Measurements from ENCODE around the gene TPK1. TPM values are rescaled to one million over a fixed set of nuclear protein-coding genes. Genes with fewer than 3 reads are reported as not detected.

The TPK1 gene
- total and polyA plus RNA-seq, 2 of the 13 experiments (the other 11 are each of a cell fraction or from before 2014, with no cell fraction given), result 1.0 to 1.2 TPM

DNA sequence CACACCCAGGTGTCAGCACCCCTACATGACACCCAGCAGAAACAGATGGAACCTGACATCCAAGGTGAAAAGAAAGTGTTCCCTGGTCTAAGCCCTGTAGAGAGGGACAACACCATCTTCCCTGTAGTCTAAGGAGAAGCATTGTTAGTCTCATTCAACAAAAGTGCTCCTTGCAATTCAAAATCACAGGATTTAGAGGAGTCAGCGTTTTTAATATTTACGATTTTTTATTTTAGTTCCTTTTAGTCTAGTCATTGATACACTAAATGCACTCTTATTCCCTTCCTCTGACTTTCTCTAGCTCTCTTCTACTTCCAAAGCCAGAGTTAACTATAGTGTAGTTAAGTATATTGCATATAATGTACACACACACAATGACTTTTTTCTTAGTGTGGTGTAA, 163.0 kb downstream of the TPK1 start:
- Histone ChIP-seq H3K27ac (ENCODE audit: extremely low read length, insufficient read depth, low read length) (no peak overlapping the region), H3K4me2 (ENCODE audit: low read depth, low read length) (no peak overlapping the region), H3K4me1 (ENCODE audit: insufficient read depth, low read length) (no peaks in the 10 kb centered on the region), H3K27me3 (ENCODE audit: control insufficient read depth in 1 of 2, insufficient read depth in 2 of 2, low read length in 2 of 2) (no peaks in the 10 kb centered on the region), H2AFZ (ENCODE audit: low read length) (no peak overlapping the region), H3K79me2 (ENCODE audit: insufficient read depth, low read length) (no peaks in the 10 kb centered on the region), H4K20me1 (ENCODE audit: insufficient read depth, low read length) (no peaks in the 10 kb centered on the region), H3K36me3 (replicated peaks in 1 of 2; ENCODE audit: control insufficient read depth in 1 of 2, insufficient read depth in 2 of 2, low read length in 2 of 2) (no peaks in the 10 kb centered on the region), H3K9ac (ENCODE audit: insufficient read depth, low read depth, low read length) (no peak overlapping the region), H3K9me3 (ENCODE audit: low read length) (no peaks in the 10 kb centered on the region), H3K4me3 (replicated peaks in 1 of 3; ENCODE audit: insufficient read depth in 1 of 3, low read depth in 2 of 3, low read length in 3 of 3) (no peak overlapping the region)
- in situ Hi-C loops (cut with HindIII; ENCODE audit: extremely low pct_ligation_motif_present, low pct_unique_long_range_greater_than_20kb), result no loop called here
- FAIRE-seq, result no peak
- ATAC-seq, result no peak
- TF ChIP-seq MAFF (IDR thresholded peaks at IDR 0.05; ENCODE audit: low read depth, low read length) (peak; percentile 76), ZNF343 (CRISPR knock-in tag; IDR thresholded peaks at IDR 0.05) (no peak), MAFK (conservative IDR thresholded peaks at IDR 0.05 in 1 of 2, IDR thresholded peaks at IDR 0.05 in 1 of 2; ENCODE audit: low read length in 2 of 2) (peak; percentile 66 to 79; a peak in 3 of 4 replicates)
- BruUV-seq (replicated peaks), result no TSS peak
- no peak for DNase-seq (ENCODE audit: low spot score)
- POLR2A ChIA-PET, result no interaction called here
- intact Hi-C loops (cut with micrococcal nuclease; ENCODE audit: unreplicated experiment), result no loop called here
- WGBS (ENCODE audit: low lambda C conversion rate), result 2% methylated on average over 2 of the region's 2 CpGs
- CTCF ChIA-PET (ENCODE audit: low intra/inter-chr PET ratio, low total read pairs), result no interaction called here

DNA sequence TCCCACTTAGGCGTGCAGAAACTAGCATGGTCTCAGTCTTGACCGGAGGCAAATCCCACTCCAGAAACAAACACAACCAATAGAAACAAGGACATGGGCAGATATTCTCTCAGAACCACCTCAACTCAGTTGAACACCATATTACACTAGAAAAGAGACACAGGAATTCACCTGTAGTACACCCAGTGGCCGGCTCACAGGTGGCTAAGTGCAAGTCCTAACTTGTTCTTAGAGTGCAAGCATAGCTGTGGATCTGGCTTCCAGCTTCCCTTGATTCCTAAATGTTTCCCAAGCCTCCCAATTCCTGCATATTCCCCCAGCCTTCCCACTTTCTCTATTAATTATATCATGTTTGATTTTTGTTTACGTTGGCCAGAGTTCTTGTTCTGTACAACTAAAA, 164.4 kb downstream of the TPK1 start:
- Histone ChIP-seq H3K27ac (ENCODE audit: extremely low read length, insufficient read depth, low read length) (no peak overlapping the region), H3K9me3 (ENCODE audit: low read length) (no peaks in the 10 kb centered on the region), H3K27me3 (ENCODE audit: control insufficient read depth in 1 of 2, insufficient read depth in 2 of 2, low read length in 2 of 2) (no peaks in the 10 kb centered on the region), H2AFZ (ENCODE audit: low read length) (no peak overlapping the region), H3K36me3 (replicated peaks in 1 of 2; ENCODE audit: control insufficient read depth in 1 of 2, insufficient read depth in 2 of 2, low read length in 2 of 2) (no peaks in the 10 kb centered on the region), H3K4me1 (ENCODE audit: insufficient read depth, low read length) (no peaks in the 10 kb centered on the region), H4K20me1 (ENCODE audit: insufficient read depth, low read length) (no peaks in the 10 kb centered on the region), H3K9ac (ENCODE audit: insufficient read depth, low read depth, low read length) (no peak overlapping the region), H3K4me2 (ENCODE audit: low read depth, low read length) (no peak overlapping the region), H3K4me3 (replicated peaks in 1 of 3; ENCODE audit: insufficient read depth in 1 of 3, low read depth in 2 of 3, low read length in 3 of 3) (no peak overlapping the region), H3K79me2 (ENCODE audit: insufficient read depth, low read length) (no peaks in the 10 kb centered on the region)
- WGBS (ENCODE audit: low lambda C conversion rate), result 30% methylated on average over 4 of the region's 4 CpGs
- peak; percentile 56; the same call in 1 of the 3 replicates for ATAC-seq
- ChIA-PET POLR2A (no interaction called here), CTCF (ENCODE audit: low intra/inter-chr PET ratio, low total read pairs) (no interaction called here)
- DNase-seq (ENCODE audit: low spot score), result no peak
- no peak for FAIRE-seq
- intact Hi-C loops (cut with micrococcal nuclease; ENCODE audit: unreplicated experiment) (no loop called here), in situ Hi-C loops (cut with HindIII; ENCODE audit: extremely low pct_ligation_motif_present, low pct_unique_long_range_greater_than_20kb) (no loop called here)
- no TSS peak for BruUV-seq (replicated peaks)
- TF ChIP-seq, protein P1, sequence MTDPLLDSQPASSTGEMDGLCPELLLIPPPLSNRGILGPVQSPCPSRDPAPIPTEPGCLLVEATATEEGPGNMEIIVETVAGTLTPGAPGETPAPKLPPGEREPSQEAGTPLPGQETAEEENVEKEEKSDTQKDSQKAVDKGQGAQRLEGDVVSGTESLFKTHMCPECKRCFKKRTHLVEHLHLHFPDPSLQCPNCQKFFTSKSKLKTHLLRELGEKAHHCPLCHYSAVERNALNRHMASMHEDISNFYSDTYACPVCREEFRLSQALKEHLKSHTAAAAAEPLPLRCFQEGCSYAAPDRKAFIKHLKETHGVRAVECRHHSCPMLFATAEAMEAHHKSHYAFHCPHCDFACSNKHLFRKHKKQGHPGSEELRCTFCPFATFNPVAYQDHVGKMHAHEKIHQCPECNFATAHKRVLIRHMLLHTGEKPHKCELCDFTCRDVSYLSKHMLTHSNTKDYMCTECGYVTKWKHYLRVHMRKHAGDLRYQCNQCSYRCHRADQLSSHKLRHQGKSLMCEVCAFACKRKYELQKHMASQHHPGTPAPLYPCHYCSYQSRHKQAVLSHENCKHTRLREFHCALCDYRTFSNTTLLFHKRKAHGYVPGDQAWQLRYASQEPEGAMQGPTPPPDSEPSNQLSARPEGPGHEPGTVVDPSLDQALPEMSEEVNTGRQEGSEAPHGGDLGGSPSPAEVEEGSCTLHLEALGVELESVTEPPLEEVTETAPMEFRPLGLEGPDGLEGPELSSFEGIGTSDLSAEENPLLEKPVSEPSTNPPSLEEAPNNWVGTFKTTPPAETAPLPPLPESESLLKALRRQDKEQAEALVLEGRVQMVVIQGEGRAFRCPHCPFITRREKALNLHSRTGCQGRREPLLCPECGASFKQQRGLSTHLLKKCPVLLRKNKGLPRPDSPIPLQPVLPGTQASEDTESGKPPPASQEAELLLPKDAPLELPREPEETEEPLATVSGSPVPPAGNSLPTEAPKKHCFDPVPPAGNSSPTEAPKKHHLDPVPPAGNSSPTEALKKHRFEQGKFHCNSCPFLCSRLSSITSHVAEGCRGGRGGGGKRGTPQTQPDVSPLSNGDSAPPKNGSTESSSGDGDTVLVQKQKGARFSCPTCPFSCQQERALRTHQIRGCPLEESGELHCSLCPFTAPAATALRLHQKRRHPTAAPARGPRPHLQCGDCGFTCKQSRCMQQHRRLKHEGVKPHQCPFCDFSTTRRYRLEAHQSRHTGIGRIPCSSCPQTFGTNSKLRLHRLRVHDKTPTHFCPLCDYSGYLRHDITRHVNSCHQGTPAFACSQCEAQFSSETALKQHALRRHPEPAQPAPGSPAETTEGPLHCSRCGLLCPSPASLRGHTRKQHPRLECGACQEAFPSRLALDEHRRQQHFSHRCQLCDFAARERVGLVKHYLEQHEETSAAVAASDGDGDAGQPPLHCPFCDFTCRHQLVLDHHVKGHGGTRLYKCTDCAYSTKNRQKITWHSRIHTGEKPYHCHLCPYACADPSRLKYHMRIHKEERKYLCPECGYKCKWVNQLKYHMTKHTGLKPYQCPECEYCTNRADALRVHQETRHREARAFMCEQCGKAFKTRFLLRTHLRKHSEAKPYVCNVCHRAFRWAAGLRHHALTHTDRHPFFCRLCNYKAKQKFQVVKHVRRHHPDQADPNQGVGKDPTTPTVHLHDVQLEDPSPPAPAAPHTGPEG (CRISPR knock-in tag; IDR thresholded peaks at IDR 0.05), result no peak
- TF ChIP-seq, protein P2, sequence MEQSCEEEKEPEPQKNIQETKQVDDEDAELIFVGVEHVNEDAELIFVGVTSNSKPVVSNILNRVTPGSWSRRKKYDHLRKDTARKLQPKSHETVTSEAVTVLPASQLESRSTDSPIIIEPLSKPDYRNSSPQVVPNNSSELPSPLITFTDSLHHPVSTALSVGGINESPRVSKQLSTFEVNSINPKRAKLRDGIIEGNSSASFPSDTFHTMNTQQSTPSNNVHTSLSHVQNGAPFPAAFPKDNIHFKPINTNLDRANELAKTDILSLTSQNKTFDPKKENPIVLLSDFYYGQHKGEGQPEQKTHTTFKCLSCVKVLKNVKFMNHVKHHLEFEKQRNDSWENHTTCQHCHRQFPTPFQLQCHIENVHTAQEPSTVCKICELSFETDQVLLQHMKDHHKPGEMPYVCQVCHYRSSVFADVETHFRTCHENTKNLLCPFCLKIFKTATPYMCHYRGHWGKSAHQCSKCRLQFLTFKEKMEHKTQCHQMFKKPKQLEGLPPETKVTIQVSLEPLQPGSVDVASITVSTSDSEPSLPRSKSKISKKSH (CRISPR knock-in tag; IDR thresholded peaks at IDR 0.05; ENCODE audit: borderline replicate concordance), result no peak
- TF ChIP-seq, protein P3, sequence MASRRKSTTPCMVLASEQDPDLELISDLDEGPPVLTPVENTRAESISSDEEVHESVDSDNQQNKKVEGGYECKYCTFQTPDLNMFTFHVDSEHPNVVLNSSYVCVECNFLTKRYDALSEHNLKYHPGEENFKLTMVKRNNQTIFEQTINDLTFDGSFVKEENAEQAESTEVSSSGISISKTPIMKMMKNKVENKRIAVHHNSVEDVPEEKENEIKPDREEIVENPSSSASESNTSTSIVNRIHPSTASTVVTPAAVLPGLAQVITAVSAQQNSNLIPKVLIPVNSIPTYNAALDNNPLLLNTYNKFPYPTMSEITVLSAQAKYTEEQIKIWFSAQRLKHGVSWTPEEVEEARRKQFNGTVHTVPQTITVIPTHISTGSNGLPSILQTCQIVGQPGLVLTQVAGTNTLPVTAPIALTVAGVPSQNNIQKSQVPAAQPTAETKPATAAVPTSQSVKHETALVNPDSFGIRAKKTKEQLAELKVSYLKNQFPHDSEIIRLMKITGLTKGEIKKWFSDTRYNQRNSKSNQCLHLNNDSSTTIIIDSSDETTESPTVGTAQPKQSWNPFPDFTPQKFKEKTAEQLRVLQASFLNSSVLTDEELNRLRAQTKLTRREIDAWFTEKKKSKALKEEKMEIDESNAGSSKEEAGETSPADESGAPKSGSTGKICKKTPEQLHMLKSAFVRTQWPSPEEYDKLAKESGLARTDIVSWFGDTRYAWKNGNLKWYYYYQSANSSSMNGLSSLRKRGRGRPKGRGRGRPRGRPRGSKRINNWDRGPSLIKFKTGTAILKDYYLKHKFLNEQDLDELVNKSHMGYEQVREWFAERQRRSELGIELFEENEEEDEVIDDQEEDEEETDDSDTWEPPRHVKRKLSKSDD (CRISPR knock-in tag; IDR thresholded peaks at IDR 0.05; ENCODE audit: low read depth), result no peak
- TF ChIP-seq ZNF343 (CRISPR knock-in tag; IDR thresholded peaks at IDR 0.05), result no peak

Measured in HepG2 (cell line).